Measurements from ENCODE around the gene SYNE2. TPM values are rescaled to one million over a fixed set of nuclear protein-coding genes. Genes with fewer than 3 reads are reported as not detected.
A peak's percentile ranks its signal among the peaks of the same experiment; 100 is the strongest.

SYNE2 gene
- total RNA-seq, 1 experiment from 2014 or later = 71.1 TPM

- TF ChIP-seq ZBTB43 (CRISPR knock-in tag; IDR thresholded peaks at IDR 0.05) = no peak
- no peak for TF ChIP-seq CBFB (CRISPR knock-in tag; IDR thresholded peaks at IDR 0.05; ENCODE audit: low read depth)
These were observed 139.0 kb downstream of the SYNE2 start (continued) for GRCh38 chr14:63991833-63992232.

DNA sequence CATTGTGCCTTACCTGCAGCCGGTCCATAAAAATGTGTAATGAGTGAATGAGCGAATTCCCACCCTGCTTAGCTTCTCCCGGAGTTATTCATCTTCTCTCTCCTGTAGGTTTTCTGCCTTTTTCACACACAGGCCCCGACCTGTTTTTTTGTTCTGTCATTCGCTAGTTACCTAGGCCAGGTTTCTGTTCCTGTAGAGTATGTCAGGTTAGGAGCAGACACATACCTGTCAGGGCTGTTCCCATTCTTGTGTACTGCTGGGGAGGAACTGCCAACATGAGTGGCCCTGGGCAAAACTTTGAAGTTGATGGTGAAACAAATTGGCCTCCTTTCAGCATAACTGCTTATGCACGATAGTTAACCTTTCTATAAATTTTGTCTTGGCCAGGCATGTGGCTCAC lies 140.1 kb downstream of the SYNE2 start:
- ChIA-PET CTCF (no interaction called here), POLR2A (no interaction called here)
- ATAC-seq = no peak

DNA sequence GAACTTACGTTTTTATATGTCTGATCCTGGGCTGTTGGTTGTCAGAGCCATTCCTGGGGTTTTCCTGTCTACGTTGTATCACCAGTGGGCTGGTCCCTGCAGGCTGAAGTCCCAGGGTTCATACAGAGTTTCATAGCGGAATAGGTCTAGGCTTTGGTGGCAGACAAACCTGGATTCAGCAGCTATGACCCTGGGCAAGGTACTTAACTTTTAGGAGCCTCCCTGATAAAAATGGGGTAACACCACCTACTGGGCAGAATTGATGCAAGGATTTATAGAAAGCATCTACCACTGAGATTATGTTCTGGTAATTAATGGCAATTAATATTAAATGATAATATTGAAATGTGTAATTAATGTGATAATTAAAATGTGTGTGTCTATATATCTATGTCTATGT lies 141.2 kb downstream of the SYNE2 start:
- H3K9me3 Mint-ChIP-seq = no peaks in the 10 kb centered on the region
- DNase-seq (ENCODE audit: low spot score) = no peak
- ATAC-seq = no peak
- TF ChIP-seq ZNF232 (CRISPR knock-in tag; IDR thresholded peaks at IDR 0.05) (no peak), GTF2I (CRISPR knock-in tag; conservative IDR thresholded peaks at IDR 0.05) (no peak), STAT6 (CRISPR knock-in tag; conservative IDR thresholded peaks at IDR 0.05; ENCODE audit: low read depth) (no peak), EMX1 (CRISPR knock-in tag; IDR thresholded peaks at IDR 0.05) (no peak), NR3C1 (CRISPR knock-in tag; conservative IDR thresholded peaks at IDR 0.05; ENCODE audit: low read depth) (no peak), E2F5 (CRISPR knock-in tag; IDR thresholded peaks at IDR 0.05) (no peak), CBFB (CRISPR knock-in tag; IDR thresholded peaks at IDR 0.05; ENCODE audit: low read depth) (no peak), IRF1 (CRISPR knock-in tag; IDR thresholded peaks at IDR 0.05) (no peak)
- POLR2A ChIA-PET = no interaction called here
- H3K27me3 Mint-ChIP-seq (ENCODE audit: low read depth) = no peaks in the 10 kb centered on the region
- 0 out of 2 replicates have a peak overlapping the region, but pooled peaks have one; percentile 16 for H3K27ac Mint-ChIP-seq
- CTCF ChIA-PET = interaction anchor here (0.5 kb wide), 1 partner anchor 255 kb away, joined by 4 read pairs; no protein-coding TSS in a partner anchor
- H3K4me1 Mint-ChIP-seq = peaks cover 6% of the 10 kb centered on the region
- H3K4me3 Mint-ChIP-seq = no peak overlapping the region
- H3K36me3 Mint-ChIP-seq = peaks cover 32% of the 10 kb centered on the region

More for the DNA sequence above, 140.1 kb downstream of the SYNE2 start:
- no peak for DNase-seq (ENCODE audit: low spot score)
- Mint-ChIP-seq H3K36me3 (peaks cover 27% of the 10 kb centered on the region), H3K27me3 (ENCODE audit: low read depth) (no peaks in the 10 kb centered on the region), H3K4me3 (no peak overlapping the region), H3K9me3 (no peaks in the 10 kb centered on the region), H3K27ac (no peak overlapping the region), H3K4me1 (peaks cover 6% of the 10 kb centered on the region)
- TF ChIP-seq JAZF1 (CRISPR knock-in tag; IDR thresholded peaks at IDR 0.05) = no peak
- TF ChIP-seq EMX1 (CRISPR knock-in tag; IDR thresholded peaks at IDR 0.05) = no peak
- TF ChIP-seq FOXP4 (CRISPR knock-in tag; IDR thresholded peaks at IDR 0.05) = no peak

DNA sequence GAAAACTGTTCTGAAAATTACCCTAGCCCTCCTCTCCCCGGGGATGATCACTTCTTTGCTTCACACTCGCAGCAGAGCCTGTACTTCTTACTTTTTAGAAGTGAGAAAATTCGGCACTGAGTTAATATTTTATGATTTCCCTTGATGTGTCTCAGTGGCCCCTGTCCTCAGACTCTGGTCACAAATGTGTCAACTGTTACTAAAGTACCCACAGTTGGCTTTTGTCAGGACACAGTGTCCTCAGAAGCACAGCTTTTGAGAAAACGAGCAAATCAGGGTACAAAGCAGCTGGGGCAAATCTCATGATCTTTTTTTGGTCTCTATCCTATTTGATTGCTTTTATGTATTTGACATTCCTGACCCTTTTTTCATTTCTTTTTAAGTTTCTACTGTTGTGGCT lies 142.5 kb downstream of the SYNE2 start:
- no peak overlapping the region; the same call in 1 of the 2 replicates for H3K27ac Mint-ChIP-seq
- H3K4me3 Mint-ChIP-seq = no peak overlapping the region
- peaks cover 6% of the 10 kb centered on the region for H3K4me1 Mint-ChIP-seq
- peaks cover 42% of the 10 kb centered on the region for H3K36me3 Mint-ChIP-seq
- no peaks in the 10 kb centered on the region for H3K9me3 Mint-ChIP-seq
- CTCF ChIA-PET = no interaction called here
- POLR2A ChIA-PET = no interaction called here
- DNase-seq (ENCODE audit: low spot score) (no peak), ATAC-seq (no peak)
- no peaks in the 10 kb centered on the region for H3K27me3 Mint-ChIP-seq (ENCODE audit: low read depth)
- TF ChIP-seq ZNF425 (CRISPR knock-in tag; conservative IDR thresholded peaks at IDR 0.05) (no peak), ZNF532 (CRISPR knock-in tag; IDR thresholded peaks at IDR 0.05; ENCODE audit: borderline replicate concordance) (no peak), RELA (CRISPR knock-in tag; IDR thresholded peaks at IDR 0.05; ENCODE audit: borderline replicate concordance) (no peak), ZMAT4 (CRISPR knock-in tag; IDR thresholded peaks at IDR 0.05) (no peak)
